ENCODE results near the gene POM121L2. TPM values are rescaled to one million over a fixed set of nuclear protein-coding genes. Genes with fewer than 3 reads are reported as not detected.

POM121L2 gene
- total and polyA plus RNA-seq, 9 of the 15 experiments (the other 6 are each of a cell fraction or from before 2014, with no cell fraction given) = 0.23 to 0.45 TPM; not detected in 7

- TF ChIP-seq HOMEZ (CRISPR knock-in tag; IDR thresholded peaks at IDR 0.05) = no peak
- no peak for TF ChIP-seq ZNF277 (CRISPR knock-in tag; IDR thresholded peaks at IDR 0.05; ENCODE audit: borderline replicate concordance)
- no peak for TF ChIP-seq SIN3B (IDR thresholded peaks at IDR 0.05; ENCODE audit: low read depth)
- peak in 1 of 2 experiments; percentile 33; a peak in 1 of 4 replicates for TF ChIP-seq TRIM24 (IDR thresholded peaks at IDR 0.05)
- TF ChIP-seq GATA2 (CRISPR knock-in tag; IDR thresholded peaks at IDR 0.05) = no peak
- TF ChIP-seq RFX5 (IDR thresholded peaks at IDR 0.05; ENCODE audit: low read depth, low read length) = no peak; the same call in 1 of the 2 replicates
- no peak for TF ChIP-seq ZNF778 (CRISPR knock-in tag; IDR thresholded peaks at IDR 0.05)
- no peak for TF ChIP-seq CBFB (CRISPR knock-in tag; IDR thresholded peaks at IDR 0.05)
- TF ChIP-seq ZNF696 (CRISPR knock-in tag; conservative IDR thresholded peaks at IDR 0.05) = no peak
- TF ChIP-seq U2AF2 (optimal IDR thresholded peaks at IDR 0.05; ENCODE audit: low read depth, low read length) = no peak
- 0 out of 2 replicates have a peak, but pooled peaks have one; percentile 59 for TF ChIP-seq SMAD4 (CRISPR knock-in tag; conservative IDR thresholded peaks at IDR 0.05)
- no peak for TF ChIP-seq MIER1 (IDR thresholded peaks at IDR 0.05; ENCODE audit: low read depth)
- TF ChIP-seq USF1 (CRISPR knock-in tag; IDR thresholded peaks at IDR 0.05) = peak; percentile 91
- no peak for TF ChIP-seq ZNF785 (CRISPR knock-in tag; IDR thresholded peaks at IDR 0.05)
- no peak for TF ChIP-seq NFATC3 (IDR thresholded peaks at IDR 0.05)
- TF ChIP-seq PTTG1 (tag; IDR thresholded peaks at IDR 0.05; ENCODE audit: low read depth) = no peak
- TF ChIP-seq BRF1 (IDR thresholded peaks at IDR 0.05; ENCODE audit: borderline replicate concordance, extremely low read depth, insufficient read length) = peak; percentile 18
- TF ChIP-seq CREBBP (IDR thresholded peaks at IDR 0.05; ENCODE audit: low read depth, low read length) = no peak
- no peak for TF ChIP-seq ZKSCAN3 (CRISPR knock-in tag; IDR thresholded peaks at IDR 0.05)
- peak; percentile 46; the same call in 1 of the 2 replicates for TF ChIP-seq TFAP4 (CRISPR knock-in tag; IDR thresholded peaks at IDR 0.05; ENCODE audit: borderline replicate concordance)
- TF ChIP-seq TAF15 (IDR thresholded peaks at IDR 0.05; ENCODE audit: low read depth, low read length) = no peak
- peak; percentile 69; the same call in 1 of the 2 replicates for TF ChIP-seq CREB3L1 (IDR thresholded peaks at IDR 0.05; ENCODE audit: borderline replicate concordance, low read depth)
- no peak for TF ChIP-seq PPARD (CRISPR knock-in tag; IDR thresholded peaks at IDR 0.05)
Measured at GRCh38 chr6:27297857-27298730, 14.0 kb downstream of the POM121L2 start (continued).
